Keratinocyte (primary cell): ENCODE results near the gene TBL2.
A peak's percentile ranks its signal among the peaks of the same experiment; 100 is the strongest.

Experiments
- CTCF ChIP-seq, 3 experiments: IDR thresholded peaks in 1 of 3; conservative IDR thresholded peaks in 1 of 3; optimal IDR thresholded peaks in 1 of 3; 2 replicates in 2 of 3; 3 replicates in 1 of 3; pipeline versions ENCODE3 to v1.5.1; 2011; ENCODE audit warnings: low read length in 3 of 3, mild to moderate bottlenecking in 3 of 3, moderate library complexity in 2 of 3, control low read depth in 1 of 3, inconsistent platforms in 1 of 3; ENCODE audit not compliant: insufficient read depth in 2 of 3; ENCODE audit errors: extremely low read depth in 1 of 3
- EZH2 ChIP-seq: IDR thresholded peaks from one replicate; pipeline ENCODE4 v1.6.1; 2012; ENCODE audit warnings: inconsistent platforms, mild to moderate bottlenecking, low read length, moderate library complexity

- TF ChIP-seq CTCF (optimal IDR thresholded peaks at IDR 0.05 in 1 of 3, IDR thresholded peaks at IDR 0.05 in 1 of 3, conservative IDR thresholded peaks at IDR 0.05 in 1 of 3; ENCODE audit: extremely low read depth in 1 of 3, insufficient read depth in 2 of 3, low read length in 3 of 3) (peak in 2 of 3 experiments; percentile 3 to 44), EZH2 (no peak)
These were observed 37.5 kb upstream of the TBL2 start for GRCh38 chr7:73615886-73616285.
